ENCODE data around the gene EGFR.

- TF ChIP-seq CTCF (IDR thresholded peaks at IDR 0.05; ENCODE audit: low read depth, low read length) (no peak), EZH2phosphoT487 (IDR thresholded peaks at IDR 0.05; ENCODE audit: low read depth) (no peak)
Measured at GRCh38 chr7:55162476-55162875, 143.7 kb downstream of the EGFR start.
